GM23248 (cell line): ENCODE measurements around the gene PRKAR1A.

Source experiments
- EZH2 ChIP-seq: fragments of 200-600 bp; sonication (generic); IDR thresholded peaks from 2 replicates; pipeline ENCODE4 v1.6.1; 2018; ENCODE audit warnings: antibody characterized with exemption, mild to moderate bottlenecking; ENCODE audit not compliant: insufficient read depth, poor library complexity, severe bottlenecking
- EZH2phosphoT487 ChIP-seq: fragments of 200-600 bp; sonication (generic); IDR thresholded peaks from 2 replicates; pipeline ENCODE4 v1.6.1; 2018; ENCODE audit warnings: antibody characterized with exemption, moderate library complexity, mild to moderate bottlenecking, low read depth; ENCODE audit not compliant: insufficient read depth

DNA sequence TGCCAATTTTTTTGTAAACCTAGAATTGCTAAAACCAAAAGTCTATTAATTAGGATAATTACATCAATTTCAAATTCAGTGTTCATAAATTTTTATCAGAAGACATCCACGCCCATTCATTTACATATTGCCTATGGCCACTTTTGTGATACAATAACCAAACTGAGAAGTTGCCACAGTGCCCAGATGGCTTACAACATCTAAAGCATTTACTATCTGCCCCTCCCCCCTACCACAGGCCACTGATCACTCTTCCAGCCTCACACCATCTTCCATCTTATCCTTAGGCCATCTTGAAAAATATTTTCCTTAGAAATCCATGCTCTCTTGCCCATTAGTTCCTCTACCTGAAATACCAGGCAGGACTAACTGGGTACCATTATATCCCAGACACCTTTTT lies 6.3 kb upstream of the PRKAR1A start:
- TF ChIP-seq EZH2 (no peak), EZH2phosphoT487 (no peak)
